Activated naive CD4-positive, alpha-beta T cell treated with Interleukin-2 at 50 U/mL for 16 hours (primary cell): ENCODE results near the gene CLCN3.
"Not testable (repeated sequence)": the region's sequence is repeated elsewhere in the genome, so short reads cannot be mapped to it uniquely, and the experiment has no call there.

Source experiments
- DNase-seq: peaks from one replicate; pipeline ENCODE4 v3.0.0-alpha.2; 2020

The CLCN3 gene

GRCh38 chr4:169618286-169618685 lies 2.1 kb upstream of the CLCN3 start:
- DNase-seq: no peak

- no peak for DNase-seq
Measured at GRCh38 chr4:169618986-169619385, 1.4 kb upstream of the CLCN3 start.

- DNase-seq: peak; percentile 52
Measured at GRCh38 chr4:169619518-169619957, 840 bp upstream of the CLCN3 start.

- peak; percentile 24 for DNase-seq
Measured at GRCh38 chr4:169620880-169621248, 486 bp downstream of the CLCN3 start.

- peak; percentile 27 for DNase-seq
Measured at GRCh38 chr4:169621731-169622492, 1.5 kb downstream of the CLCN3 start.

GRCh38 chr4:169622566-169622965 lies 2.2 kb downstream of the CLCN3 start:
- no peak for DNase-seq

- not testable (repeated sequence) for DNase-seq
Measured at GRCh38 chr4:169624012-169624411, 3.6 kb downstream of the CLCN3 start.

GRCh38 chr4:169625886-169626285 lies 5.5 kb downstream of the CLCN3 start:
- DNase-seq: no peak

- DNase-seq: no peak
Measured at GRCh38 chr4:169626331-169627282, 6.2 kb downstream of the CLCN3 start.

GRCh38 chr4:169627307-169627706 lies 6.9 kb downstream of the CLCN3 start:
- no peak for DNase-seq

GRCh38 chr4:169628579-169628978 lies 8.2 kb downstream of the CLCN3 start:
- DNase-seq: no peak

- no peak for DNase-seq
Measured at GRCh38 chr4:169630069-169630468, 9.7 kb downstream of the CLCN3 start.

GRCh38 chr4:169632896-169633295 lies 12.5 kb downstream of the CLCN3 start:
- no peak for DNase-seq

- no peak for DNase-seq
Measured at GRCh38 chr4:169634975-169635374, 14.6 kb downstream of the CLCN3 start.

GRCh38 chr4:169640261-169640870 lies 20.0 kb downstream of the CLCN3 start:
- no peak for DNase-seq

- no peak for DNase-seq
Measured at GRCh38 chr4:169644802-169645201, 24.4 kb downstream of the CLCN3 start.

- no peak for DNase-seq
Measured at GRCh38 chr4:169645627-169646026, 25.2 kb downstream of the CLCN3 start.

GRCh38 chr4:169649545-169650226 lies 29.3 kb downstream of the CLCN3 start:
- no peak for DNase-seq

- DNase-seq: no peak
Measured at GRCh38 chr4:169650227-169650936, 30.0 kb downstream of the CLCN3 start.

- no peak for DNase-seq
Measured at GRCh38 chr4:169652535-169652934, 32.2 kb downstream of the CLCN3 start.

- DNase-seq: no peak
Measured at GRCh38 chr4:169655401-169655800, 35.0 kb downstream of the CLCN3 start.

- DNase-seq: no peak
Measured at GRCh38 chr4:169657470-169658107, 37.2 kb downstream of the CLCN3 start.
